CD4-positive, alpha-beta T cell treated with Interleukin-10 for 1 hour (primary cell): ENCODE results near the gene ADAP1.
"Not testable (repeated sequence)": the region's sequence is repeated elsewhere in the genome, so short reads cannot be mapped to it uniquely, and the experiment has no call there.

Experiments used
- DNase-seq: peaks from one replicate; pipeline ENCODE4 v3.0.0-alpha.2; 2020

Gene ADAP1

DNA sequence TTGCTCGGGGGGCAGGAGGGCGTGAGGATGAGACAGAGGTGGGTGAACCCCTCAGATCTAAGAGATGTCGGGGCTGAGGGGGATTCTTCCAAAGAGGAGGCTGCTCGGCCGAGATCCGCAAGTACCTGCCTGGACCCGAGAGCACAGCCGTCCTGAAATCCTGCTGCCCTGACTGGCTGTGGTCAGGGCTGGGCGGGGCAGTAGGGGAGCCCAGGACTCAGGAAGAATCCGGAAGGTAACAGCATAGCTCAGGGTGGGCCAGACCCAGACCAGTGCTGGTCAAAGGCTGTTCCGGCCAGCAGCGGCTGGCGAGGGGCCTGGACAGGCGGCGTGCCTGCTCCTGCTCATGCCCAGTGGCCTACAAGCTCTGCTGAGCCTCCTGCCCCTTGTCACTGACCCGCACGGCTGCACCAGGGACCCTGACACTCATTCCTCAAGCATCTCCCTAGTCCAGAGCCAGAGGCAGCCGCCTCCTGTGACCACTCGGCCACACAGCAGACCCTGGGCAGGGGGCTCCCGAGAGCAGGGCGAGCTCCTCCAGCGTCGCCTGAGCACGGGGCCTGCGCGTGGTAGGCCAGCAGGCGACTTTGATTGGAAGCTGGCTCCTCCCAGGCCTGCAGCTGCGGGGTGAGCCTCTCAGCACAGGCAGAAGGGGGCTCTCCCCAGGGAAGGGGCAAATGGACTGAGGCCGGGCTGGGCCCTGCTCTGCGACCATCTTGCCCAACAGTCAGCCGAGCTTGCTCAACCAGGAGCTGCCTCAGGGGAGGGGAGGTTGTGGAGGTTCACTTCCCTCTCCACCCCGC is 3.1 kb upstream of the ADAP1 start:
- DNase-seq, result no peak

DNA sequence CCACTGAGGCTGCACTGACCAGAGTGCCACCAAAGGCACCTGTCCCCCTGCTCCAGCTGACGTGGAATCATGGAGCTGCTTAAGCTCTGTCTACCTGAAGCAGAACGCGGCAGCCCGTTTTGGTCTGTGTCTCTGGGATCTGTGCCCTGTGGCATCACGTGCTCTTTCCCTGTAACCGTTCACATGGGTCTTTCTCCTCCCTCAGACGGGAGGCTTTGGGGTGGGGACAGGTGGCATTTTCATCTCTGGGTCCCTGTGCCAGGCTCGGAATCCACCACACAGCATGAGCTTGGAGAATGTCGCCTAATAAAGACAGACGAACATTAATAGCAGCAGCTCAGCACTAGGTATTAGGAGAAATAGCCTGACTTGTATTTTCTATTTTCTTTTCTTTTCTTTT is 1.6 kb upstream of the ADAP1 start:
- no peak for DNase-seq

DNA sequence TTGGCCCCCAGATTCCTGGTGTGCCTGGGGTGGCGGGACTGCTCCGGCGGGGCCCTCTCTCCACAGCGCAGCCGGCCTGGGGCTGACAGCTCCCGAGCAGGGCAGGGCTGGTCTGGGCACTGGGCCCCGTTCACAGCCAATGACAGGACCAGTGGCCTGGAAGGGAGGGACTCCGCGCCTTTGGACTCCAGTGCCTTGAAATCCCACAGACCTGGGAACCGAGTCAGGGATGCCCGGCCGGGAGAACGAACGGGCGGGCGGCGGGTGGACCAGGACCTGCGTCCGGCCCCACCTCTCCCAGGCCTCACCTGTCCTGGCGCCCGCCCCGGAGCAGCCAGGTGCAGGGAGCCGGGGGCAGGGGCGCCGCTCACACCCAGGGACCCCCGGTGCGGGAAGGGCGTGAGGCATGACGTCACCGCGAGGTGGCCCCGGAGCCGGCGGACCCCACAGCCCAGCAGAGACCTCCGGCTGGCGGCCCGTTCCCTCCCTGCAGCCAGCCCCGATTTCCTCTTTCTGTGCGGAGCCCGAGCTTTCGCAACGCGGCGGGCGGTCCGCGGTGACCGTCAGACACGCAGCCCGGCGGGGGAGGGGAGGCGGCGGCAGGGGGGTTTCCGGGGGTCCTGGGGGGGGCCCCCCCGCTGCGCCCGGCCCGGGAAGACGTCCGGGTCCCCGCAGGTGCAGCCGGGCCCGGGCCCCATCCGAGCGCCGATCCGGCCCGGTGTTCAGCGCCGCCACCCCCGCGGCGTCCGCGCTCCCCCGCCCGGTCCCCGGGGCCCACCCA is 743 bp downstream of the ADAP1 start:
- DNase-seq, result peak; percentile 36

DNA sequence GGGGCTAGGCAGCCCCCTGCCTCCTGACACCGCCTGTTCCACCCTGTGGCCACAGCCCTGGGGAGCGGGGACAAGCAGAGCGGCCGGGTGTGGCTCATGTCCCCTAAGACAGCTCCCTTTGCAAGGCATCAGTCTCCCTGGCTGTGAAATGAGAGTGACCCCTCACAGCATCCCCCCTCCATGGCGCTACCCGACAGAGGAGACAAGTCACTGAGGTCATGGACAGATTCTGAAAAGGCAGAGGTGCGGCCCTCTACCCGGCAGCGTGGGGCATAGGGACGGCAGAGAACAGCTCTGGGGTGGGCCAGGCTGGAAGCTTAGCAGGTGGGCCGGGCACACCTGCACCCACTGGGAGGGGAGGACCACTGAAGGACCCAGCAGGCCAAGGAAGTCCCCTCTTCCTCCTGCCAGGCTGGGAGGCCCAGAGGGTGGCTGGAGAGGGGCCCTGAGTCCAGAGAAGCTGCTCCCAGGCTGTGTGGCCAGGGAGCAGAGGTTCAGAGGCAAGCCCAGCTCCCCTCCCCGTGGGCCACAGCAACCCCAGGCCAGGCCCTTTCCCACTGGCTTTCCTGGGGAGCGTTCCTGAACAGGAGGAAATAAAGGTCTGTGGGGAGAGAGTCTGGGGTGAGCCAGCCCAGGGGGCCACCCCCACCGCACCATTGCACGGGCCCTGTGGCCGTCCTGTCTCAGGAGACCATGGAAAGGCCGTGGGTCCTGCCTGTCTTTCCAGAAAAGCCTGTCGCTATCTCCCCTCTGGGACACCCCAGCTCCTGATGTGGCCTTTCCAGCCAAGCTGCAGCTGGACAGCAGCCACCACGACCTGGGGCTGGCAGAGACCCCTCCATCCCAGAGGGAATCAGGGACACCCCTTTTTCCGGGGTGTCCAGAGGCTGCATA is 1.7 kb downstream of the ADAP1 start:
- DNase-seq, result no peak

DNA sequence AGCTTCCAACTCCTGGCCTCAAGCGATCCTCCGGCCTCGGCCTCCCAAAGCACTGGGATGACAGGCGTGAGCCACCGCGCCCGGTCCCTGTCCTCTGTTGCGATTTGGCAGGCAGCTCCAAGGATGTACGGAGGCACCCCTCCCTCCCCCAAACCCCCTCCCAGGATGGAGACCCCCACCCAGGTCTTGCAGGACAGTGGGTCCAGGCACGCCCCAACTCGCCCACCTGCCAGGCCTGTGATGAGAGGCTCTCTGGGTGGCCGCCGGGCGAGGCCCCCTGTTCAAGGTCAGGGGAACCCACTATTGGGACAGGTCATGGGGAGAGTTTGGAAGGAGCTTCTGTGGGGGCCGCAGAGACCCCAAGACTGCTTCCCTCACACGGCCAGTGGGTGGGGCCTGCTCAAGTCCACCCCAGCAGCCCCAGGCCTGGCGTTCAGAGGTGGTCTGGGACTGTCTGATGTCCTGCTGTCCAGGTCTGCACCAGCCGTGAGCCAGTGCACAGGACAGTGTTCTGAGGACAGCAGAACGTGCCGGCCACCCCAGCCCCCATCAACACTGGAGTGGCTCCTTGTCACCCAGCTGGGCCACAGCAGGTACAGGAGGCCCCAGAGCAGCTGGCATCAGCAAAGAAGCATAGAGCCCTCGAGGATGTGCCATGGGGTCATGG is 2.5 kb downstream of the ADAP1 start:
- no peak for DNase-seq

DNA sequence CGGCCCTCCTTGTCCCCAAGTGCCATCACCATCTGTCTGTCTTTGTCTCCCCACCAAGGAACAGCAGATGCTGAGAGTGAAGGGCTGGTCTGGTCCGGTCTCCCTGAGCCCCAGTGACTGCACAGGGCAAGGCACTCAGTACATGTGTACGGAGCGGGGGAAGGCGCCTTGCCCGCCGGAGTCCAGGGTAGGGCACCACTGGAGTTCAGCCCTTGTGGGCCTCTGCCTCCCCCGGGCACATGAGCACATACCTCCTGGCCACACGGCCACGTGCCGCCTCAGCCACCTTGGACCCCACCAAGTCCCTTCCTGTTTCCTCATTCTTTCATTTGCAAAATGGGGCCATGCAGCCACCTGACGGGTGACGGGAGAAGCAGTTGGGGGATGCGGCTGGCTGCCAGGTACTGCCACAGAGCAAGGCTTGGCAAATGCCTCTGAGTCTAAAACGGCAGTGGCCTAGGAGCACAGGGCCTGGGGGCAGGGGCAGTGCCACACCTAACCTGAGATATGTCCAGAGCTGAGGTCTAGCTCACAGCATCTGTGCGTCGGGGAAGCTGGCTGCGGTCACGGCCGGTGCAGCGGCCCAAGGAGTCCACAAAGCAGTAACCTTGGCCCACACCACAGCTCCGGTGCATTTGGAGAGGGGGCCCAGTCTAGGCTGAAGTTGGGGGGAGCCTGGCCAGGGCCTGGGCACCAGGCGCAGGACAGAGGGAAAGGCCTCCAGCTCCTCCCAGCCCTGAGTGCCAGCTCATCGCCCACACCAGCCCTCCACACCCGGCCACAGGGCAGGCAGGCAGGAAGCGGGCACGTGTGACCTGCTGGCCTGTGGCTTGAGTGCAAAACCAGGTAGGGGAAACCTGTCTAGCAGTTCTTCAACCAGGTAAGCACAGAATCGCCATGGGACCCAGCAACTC is 5.2 kb downstream of the ADAP1 start:
- DNase-seq, result no peak

DNA sequence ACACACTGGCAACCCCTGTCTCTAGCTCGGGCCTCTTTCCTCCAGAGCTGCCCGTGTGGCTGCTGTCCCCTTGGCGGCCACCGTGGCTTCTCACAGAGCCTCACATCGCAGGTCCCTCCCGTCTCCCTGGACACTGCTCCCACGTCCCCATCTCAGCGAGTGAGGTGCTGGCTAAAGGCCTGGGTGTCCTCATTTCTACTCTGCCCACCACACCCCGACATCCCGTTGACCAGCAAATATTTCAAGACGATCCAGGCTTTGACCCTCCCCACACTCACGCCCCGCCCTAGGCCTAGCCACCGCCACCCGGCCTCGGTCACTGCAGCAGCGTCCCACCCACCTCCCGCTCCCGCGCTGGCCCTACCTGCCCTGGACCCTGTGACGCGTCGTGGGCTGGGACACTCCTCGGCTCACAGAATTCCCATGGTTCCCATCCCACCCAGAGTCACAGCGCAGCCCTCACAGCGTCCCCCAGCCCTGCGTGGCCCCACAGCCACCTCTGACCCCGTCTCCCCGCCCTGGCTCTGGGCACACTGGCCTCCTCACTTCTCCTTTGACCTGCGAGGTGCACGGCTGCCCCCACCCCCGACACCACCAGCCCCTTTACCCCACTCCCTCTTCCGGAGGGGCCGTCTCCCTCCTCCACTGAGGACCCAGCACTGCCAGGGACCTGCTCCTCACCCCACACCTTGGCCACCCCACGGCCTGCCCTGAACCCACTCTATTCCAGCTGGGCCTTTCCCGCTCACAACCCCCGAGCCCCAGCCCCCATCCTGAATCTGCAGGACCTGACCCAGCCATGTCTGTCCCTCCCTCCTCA is 6.9 kb downstream of the ADAP1 start:
- DNase-seq, result no peak

DNA sequence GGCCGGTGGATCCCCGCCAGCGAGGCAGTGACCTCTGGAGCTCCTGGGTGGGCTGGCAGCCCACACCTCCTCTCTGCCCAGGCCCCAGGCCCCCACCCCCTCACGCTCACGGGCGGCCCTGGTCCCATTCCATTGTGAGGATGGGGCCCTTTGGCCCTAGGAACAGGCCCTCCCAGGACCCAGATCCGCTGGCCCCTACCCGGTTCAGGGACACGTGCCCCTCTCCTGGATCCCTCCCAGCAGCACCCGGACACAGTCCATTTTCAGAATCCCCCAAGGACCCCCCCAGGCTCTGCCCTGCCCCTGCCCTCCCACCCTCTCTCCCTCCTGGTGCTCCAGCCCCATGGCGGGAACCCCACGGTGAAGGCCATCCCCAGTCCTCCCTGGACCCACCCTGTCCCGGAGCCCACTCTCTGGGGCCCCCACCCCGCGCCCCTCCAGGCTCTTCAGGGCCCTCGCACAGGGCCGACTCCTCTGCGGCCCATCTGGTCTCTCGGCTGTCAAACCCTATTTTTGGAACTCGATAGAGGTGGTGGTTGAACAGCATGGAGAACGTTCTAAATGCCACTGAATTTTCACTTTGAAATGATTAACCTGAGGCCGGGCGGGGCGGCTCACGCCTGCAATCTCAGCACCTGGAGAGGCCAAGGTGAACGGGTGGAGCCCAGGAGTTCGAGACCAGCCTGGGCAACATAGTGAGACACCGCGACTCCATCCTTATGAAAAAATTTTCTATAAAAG is 8.1 kb downstream of the ADAP1 start:
- DNase-seq, result no peak

DNA sequence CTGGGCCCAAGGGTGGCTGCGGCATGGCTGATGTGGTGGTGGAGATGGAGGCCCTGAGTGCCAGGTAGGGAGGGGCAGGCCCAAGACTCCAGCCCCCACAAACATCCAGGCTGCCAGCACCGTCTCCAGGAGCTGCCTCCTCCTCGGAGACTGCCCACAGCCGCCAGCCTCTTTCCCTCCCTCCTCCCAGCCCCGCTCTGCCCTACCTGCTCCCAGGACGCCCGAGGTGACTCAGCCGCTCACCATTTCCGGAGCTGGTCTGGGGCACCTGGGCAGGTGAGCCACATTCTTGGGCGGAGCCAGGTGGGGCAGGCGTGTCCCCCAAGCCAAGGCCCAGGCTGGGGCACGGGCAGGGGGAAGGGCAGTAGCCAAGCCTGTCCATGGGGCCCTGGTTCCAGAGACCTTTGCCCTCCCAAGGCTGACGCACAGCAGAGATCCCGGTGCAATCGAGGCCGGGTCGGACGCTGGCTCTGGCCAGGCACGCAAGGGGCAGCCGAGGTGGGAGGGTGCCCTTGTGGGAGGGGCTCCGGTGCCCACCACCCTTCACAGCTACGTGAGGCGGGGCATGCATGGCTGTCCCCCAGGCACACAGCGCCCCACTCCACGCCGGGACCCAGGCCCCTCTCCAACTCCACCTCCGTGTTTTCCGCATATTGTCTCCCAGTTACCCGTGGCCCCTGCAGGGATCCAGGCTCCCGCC is 8.8 kb downstream of the ADAP1 start:
- DNase-seq, result no peak

DNA sequence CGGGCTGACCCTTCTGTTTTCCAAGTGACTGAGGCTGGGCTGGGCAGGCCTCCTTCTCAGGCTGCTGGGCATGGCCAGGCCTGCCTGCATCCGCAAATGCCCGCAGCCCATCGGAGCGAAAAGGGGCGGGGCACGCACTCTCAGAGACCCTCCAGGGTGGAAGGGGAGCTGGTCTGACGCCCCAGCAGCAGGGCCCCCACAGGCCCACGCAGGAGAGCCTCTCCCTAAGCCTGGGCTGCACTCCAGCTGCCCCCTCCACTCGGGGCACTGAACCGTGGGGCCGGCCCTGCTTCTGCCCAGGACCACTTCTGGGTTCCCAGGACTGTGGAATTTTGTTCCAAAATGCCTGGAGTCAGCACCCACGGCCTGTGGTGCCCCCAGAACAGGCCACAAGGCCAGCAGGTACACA is 9.3 kb downstream of the ADAP1 start:
- DNase-seq, result no peak

DNA sequence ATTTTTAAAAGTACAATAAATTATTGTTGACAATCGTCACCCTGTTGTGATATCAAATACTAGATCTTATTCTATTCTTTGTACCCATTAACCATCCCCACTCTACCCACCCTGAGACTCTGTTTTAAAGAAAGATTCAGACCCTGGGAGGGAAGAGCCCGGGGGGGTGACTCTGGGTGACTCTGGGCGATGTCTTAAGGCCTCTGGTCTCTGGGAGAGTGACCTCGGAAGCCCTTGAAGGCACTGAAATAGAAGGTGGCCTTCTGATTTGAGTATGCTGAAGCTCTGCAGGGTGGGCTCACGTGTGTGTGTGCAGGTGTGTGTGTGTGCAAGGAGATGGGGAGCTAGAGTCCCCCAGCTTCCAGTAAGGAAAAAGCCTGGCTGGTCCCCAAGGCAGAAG is 9.7 kb downstream of the ADAP1 start:
- no peak for DNase-seq

DNA sequence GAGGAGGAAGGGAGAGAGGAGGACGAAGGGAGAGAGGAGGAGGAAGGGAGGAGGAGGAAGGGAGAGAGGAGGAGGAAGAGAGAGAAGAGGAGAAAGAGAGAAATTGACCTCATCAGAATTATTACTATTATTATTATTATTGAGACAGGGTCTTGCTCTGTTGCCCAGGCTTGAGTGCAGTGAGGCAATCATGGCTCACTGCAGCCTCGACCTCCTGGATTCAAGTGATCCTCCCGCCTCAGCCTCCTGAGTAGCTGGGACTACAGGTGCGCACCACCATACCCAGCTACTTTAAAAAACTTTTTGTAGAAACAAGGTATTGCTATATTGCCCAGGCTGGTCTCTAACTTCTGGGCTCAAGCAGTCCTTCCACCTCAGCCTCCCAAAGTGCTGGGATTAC is 10.7 kb downstream of the ADAP1 start:
- DNase-seq, result not testable (repeated sequence)

DNA sequence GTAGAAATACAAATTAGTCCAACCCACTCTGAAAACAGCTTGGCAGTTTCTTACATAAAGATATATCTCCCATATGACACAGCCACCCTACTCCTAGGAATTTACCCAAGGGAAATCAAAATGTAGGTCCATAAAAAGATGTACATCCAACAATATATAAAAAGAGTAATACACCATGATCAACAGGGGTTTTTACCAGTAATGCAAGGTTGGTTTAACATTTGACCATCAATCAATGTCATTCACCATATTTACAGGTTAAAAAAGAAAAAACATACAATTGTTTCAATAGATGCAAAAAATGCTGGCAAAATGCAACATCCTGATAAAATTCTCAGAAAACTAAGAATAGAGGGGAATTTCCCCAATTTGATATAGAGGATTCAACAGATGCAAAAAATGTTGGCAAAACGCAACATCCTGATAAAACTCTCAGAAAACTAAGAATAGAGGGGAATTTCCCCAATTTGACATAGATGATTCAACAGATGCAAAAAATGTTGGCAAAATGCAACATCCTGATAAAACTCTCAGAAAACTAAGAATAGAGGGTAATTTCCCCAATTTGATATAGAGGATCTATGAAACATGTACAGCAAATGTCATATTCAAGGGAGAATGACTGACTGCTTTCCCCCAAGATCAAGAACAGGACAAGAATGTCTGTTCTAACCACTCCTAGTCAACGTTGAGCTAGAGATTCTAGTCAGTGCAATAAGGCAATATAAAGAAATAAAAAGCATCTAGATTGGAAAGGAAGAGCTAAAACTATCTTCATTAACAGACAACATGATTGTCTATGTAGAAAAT is 13.7 kb downstream of the ADAP1 start:
- DNase-seq, result no peak

DNA sequence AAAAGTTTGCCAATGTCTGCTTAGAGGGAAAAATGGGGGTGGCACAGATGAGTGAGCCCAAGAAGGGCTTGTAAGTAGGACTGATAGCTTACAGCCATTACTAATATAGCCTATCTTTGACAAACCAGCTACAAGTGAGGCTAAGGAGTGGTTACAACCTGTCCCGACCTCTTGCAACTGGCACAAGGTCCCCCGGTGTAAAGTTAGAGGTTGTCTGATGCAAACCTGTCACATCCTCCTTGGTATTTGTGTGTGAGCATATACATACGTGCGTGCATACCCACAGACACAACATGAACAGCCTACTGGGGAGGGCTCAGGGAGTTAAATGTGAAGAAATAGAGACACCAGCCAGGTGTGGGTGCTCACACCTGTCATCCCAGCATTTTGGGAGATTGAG is 14.6 kb downstream of the ADAP1 start:
- DNase-seq, result no peak

DNA sequence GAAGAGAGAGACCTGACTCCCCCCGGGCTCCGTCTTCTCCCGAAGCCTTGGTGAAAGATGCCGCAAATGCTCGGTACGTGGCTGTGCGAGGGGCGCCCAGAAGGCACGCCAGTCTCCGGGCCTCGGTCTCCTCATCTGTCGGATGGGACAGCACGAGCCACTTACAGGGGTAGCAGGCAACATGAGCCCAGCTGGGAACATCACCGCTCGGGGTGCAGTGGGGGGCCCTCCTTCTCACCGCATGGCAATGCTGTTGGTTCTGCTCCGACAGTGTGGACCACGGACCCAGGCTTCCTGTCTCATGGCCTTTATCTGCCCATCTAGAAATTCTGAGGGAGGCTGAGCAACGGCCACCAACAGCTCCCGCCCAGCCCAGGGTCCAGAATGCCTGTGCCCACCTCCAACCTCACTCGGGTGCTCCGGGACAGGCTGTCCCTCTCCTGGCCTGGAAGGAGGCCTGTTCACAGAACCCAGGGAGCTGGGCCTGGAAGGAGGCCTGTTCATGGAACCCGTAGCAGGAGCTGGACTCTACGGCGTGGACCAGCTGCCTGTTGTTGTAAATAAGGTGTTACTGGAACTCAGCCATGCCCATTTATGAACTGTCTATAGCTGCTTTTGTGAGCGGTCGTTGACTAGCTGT is 15.8 kb downstream of the ADAP1 start:
- no peak for DNase-seq

DNA sequence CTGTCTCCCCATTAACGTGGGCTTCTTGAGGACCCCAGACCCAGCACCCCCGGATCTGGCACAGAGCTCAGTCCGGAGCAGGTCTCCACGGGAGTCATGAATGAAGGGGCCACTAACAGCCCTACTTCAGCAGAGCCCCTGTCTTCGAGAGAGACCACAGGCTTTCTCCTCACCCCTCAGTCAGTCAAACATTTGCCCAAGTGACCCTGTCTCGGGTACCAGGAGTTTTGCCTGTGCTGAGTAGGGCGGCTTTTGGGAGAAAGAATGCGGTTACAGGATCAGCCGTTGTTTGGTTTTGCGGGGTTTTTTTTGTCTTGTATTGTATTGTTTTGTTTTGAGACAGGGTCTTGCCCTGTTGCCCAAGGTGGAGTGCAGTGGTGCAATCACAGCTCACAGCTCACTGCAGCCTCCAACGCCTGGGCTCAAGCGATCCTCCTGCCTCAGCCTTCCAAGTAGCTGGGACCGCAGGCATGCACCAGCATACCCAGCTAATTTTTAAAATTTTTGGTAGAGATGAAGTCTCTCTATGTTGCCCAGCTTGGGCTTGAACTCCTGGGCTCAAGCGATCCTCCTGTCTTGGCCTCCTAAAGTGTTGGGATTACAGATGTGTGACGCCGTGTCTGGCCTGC is 16.5 kb downstream of the ADAP1 start:
- DNase-seq, result no peak

DNA sequence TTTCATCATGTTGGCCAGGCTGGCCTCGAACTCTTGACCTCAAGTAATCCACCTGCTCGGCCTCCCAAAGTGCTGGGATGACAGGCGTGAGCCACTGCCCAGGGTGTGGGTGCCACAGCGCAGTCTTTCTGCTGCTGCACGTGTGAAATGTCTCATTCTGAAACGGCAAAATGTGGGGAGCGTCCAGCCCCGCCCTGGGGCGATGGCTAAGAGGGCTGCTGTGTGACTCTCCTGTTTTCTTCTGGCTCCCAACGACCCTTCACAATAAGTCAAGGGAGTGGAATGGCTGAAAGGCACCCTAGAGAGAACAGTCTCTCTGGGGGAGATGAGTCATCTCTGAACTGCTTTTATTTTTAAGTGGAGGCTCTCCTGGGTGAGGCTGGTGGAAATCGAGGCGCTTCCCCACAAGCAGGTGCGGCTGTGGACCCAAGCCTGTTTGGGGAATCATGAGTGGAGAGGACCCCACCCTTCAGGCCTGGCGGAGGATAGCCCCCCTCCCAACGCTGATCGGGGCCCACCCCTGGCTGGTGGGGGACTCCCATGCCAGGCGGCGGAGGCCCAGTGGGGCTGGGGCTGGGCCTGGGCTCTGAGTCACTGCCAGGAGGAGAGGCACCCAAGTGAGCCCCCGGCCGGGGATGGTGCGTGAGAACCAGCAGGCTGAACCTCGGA is 18.0 kb downstream of the ADAP1 start:
- no peak for DNase-seq
